Hematopoietic multipotent progenitor cell treated with erythropoietin and hydrocortisone succinate and interleukin-3 and kit ligand, for 4 days (in vitro differentiated cells): Measurements from ENCODE around the gene KCNQ1.
A peak's percentile ranks its signal among the peaks of the same experiment; 100 is the strongest.

Experiments
- DNase-seq: peaks from one replicate; pipeline ENCODE4 v3.0.0-alpha.2; 2015

The KCNQ1 gene

GRCh38 chr11:2425506-2425905, 19.3 kb upstream of the KCNQ1 start:
- no peak for DNase-seq

- DNase-seq, result no peak
Observed at GRCh38 chr11:2426221-2426620, 18.6 kb upstream of the KCNQ1 start.

GRCh38 chr11:2426826-2427521, 17.8 kb upstream of the KCNQ1 start:
- DNase-seq, result no peak

GRCh38 chr11:2427721-2428321, 17.0 kb upstream of the KCNQ1 start:
- DNase-seq, result no peak

GRCh38 chr11:2428322-2428795, 16.4 kb upstream of the KCNQ1 start:
- peak; percentile 86 for DNase-seq

GRCh38 chr11:2431395-2431794, 13.4 kb upstream of the KCNQ1 start:
- DNase-seq, result no peak

- no peak for DNase-seq
Observed at GRCh38 chr11:2432171-2432621, 12.6 kb upstream of the KCNQ1 start.

- no peak for DNase-seq
Observed at GRCh38 chr11:2432628-2433071, 12.2 kb upstream of the KCNQ1 start.

GRCh38 chr11:2433106-2433925, 11.5 kb upstream of the KCNQ1 start:
- no peak for DNase-seq

GRCh38 chr11:2434008-2434407, 10.8 kb upstream of the KCNQ1 start:
- no peak for DNase-seq

GRCh38 chr11:2434506-2435255, 10.1 kb upstream of the KCNQ1 start:
- DNase-seq, result no peak

GRCh38 chr11:2435288-2436012, 9.4 kb upstream of the KCNQ1 start:
- no peak for DNase-seq

- DNase-seq, result no peak
Observed at GRCh38 chr11:2436013-2436520, 8.7 kb upstream of the KCNQ1 start.

GRCh38 chr11:2436521-2437031, 8.2 kb upstream of the KCNQ1 start:
- no peak for DNase-seq

GRCh38 chr11:2437516-2437915, 7.3 kb upstream of the KCNQ1 start:
- no peak for DNase-seq

- DNase-seq, result no peak
Observed at GRCh38 chr11:2439820-2440219, 5.0 kb upstream of the KCNQ1 start.

- peak; percentile 58 for DNase-seq
Observed at GRCh38 chr11:2440646-2441045, 4.2 kb upstream of the KCNQ1 start.

- no peak for DNase-seq
Observed at GRCh38 chr11:2441171-2441570, 3.6 kb upstream of the KCNQ1 start.

GRCh38 chr11:2442589-2442988, 2.2 kb upstream of the KCNQ1 start:
- DNase-seq, result peak; percentile 42

- no peak for DNase-seq
Observed at GRCh38 chr11:2443406-2443805, 1.4 kb upstream of the KCNQ1 start.
